ENCODE measurements around the gene ZNF654.

DNA sequence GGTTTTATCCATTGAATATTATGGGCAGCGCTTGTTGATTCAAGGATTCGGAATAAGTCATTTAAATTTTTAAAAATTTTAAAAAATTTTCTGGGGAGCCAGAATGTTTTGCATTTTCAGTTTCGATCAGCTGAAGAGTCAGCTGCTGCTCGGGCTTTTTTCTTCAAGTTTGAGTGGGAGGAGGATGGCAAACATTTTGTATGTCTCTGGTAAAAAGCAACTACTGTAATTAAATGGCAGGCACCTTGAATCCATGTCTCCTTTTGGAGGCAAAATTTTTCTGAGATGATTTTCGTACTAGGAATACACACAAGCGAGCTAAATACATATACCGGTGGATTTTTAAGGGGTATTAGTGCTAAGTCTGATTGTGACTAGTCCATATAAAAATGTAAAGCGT is 91.3 kb downstream of the ZNF654 start:
- TF ChIP-seq CTCF (IDR thresholded peaks at IDR 0.05) (no peak), POLR2AphosphoS5 (IDR thresholded peaks at IDR 0.05; ENCODE audit: insufficient read depth in 1 of 2, low read depth in 1 of 2) (no peak), POLR2A (IDR thresholded peaks at IDR 0.05) (no peak)
